ENCODE measurements around the gene NUMBL.

Gene NUMBL

DNA sequence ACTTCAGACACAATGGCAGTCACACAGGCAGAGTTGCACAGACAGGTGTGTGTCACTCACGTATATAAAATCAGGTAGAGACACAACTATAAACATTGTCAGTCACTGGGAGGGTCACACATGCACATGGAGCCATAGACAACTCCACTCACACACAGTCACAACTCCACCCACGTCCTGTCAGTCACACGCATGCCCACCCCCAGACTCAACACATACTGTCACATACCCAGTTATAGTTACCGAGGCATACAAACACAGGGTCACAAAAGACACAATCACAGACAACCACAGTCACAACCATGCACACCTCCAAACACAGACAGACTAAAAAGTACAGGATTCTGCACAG, 1.5 kb downstream of the NUMBL start:
- DNase-seq, result no peak

DNA sequence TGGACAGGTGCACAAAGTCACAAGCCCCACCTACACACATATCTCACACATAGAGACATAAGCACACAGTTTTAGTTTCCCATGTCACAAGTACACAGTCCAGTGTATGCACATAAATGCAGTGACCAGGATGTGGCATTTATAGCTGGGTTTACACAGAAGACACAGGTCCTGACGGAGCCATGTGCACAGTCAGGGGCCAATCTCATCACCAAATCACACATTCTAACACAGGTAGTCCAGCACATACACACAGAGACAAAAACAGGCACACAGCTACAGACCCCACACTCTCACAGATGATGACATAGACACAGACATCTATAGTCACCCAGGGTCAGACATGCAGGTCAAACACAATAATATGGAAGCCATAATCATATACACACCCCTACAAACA, 2.1 kb downstream of the NUMBL start:
- DNase-seq, result no peak

DNA sequence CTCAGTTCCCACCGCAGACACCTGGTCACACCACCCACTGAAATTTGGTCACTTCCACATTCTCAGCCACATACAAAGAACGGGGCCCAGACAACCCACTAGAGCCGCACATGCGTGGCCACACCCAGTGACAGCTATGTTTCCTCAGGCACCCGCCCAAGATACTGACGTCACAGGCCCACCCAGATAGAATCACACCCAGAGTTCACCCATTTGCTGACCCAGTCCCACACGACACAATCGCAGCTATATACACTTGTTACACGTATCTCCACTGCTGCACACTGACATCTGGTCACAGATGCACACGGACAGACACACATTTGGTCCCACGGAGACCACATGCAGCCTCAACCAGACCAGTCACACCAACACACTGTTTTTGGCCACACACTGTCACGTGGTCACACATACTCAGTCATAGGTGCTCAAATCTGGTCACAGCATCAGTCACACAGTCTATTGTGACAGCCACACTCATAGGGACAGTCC, 2.9 kb downstream of the NUMBL start:
- no peak for DNase-seq

- no peak for DNase-seq
These were observed 3.4 kb downstream of the NUMBL start for GRCh38 chr19:40686882-40687524.

DNA sequence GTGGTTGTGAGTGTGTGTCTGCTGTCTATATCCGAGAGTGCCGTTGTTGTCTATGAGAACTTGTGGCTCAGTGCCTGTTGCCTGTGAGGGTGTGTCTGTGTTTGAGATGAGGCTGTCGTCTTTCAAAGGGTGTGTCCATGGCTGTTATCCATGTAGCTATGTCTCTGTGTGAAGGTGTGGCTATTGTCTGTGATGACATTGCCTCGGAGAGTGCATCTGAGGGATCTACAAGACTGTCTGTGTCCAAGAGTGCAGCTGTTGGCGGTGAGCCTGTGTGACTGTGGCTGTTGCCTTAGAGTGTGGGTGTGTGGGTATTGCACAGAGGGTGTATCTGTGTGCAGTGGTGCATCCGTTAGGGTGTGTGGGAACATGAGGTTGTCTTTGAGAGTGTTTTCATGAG, 4.9 kb downstream of the NUMBL start:
- no peak for DNase-seq

DNA sequence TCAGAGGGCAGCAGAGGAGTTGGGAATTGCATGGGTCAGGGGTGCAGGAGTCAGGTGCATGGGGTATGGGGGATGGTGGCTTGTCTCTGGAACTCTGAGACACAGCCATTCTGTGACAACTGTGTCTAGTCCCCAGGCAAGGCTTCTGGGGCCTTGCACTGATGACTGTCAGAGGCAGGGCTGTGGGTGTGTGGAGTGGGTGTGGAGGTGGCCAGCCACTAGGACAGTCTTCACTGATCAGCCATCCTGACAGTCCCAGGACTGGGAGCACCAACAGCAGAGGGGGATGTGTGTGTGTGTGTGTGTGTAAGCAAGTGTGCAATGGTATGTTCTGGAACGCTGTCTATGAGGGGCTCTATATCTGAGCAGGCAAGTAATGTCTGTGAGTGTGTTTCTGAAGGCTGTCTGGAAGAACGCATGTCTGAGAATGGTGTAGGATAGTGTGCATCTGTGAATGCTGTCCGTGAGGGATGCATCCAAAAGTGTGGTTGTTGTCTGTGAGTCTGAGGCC, 5.4 kb downstream of the NUMBL start:
- DNase-seq, result no peak

- DNase-seq, result no peak
These were observed 6.2 kb downstream of the NUMBL start for GRCh38 chr19:40684280-40684679.

GRCh38 chr19:40683437-40683836, 7.0 kb downstream of the NUMBL start:
- DNase-seq, result no peak

GRCh38 chr19:40682431-40682964, 8.0 kb downstream of the NUMBL start:
- peak; percentile 51 for DNase-seq

DNA sequence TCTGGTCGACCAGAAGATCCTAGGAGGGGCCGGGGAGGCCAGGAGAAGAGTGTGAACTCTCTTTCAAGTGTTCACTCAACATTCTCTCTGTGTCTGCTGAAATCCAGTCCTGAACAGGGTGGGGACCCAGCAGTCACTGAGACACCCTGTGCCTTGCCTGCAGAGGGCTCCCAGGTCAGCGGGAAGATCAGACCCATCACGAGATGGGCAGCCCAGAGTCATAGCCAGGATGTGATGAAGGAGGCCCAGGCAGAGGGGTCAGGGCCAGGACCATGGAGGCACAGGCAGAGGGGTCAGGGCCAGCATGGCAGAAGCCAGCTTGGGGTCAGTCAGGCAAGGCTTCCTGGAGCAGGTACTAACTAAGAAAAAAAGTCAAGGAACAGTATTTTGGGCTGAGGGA, 9.4 kb downstream of the NUMBL start:
- DNase-seq, result no peak

DNA sequence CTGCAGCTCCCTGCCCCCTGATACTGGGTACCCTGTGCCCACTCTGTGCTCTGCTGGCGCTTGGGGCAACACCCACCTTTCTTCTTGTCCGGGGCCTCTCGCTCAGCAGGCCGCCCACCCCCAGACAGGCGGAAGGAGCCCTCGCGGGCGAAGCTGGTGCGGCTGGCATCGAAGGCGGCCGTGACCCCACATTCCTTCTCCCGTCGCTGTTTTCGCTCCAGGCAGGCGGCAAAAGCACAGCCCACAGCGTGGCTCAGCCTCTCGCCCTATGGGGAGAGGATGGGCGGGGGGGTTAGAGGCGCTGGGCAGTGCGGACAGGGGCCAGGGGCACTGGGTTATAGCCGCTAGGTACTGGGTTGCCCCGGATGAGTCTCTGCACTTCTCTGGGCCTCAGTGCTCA, 13.3 kb downstream of the NUMBL start:
- DNase-seq, result no peak

DNA sequence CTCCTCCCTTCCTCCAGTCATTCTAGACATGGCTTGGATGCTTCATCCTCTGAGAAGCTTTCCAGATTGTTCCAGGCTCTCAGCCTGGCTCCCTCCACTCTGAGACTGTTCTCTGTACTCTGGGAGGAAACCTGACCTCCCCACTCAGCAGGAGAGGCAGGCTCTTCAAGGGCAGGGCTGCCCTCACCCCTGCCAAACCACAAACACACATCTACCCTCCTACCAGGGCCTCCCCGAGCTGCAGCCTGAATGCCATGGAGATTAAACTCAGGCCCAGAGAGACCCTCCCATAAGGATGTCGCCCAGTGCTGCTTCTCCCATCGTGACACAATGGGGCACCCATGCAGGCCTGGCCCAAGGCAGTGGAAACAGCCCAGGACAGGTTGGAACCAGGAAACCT, 16.2 kb downstream of the NUMBL start:
- DNase-seq, result no peak

DNA sequence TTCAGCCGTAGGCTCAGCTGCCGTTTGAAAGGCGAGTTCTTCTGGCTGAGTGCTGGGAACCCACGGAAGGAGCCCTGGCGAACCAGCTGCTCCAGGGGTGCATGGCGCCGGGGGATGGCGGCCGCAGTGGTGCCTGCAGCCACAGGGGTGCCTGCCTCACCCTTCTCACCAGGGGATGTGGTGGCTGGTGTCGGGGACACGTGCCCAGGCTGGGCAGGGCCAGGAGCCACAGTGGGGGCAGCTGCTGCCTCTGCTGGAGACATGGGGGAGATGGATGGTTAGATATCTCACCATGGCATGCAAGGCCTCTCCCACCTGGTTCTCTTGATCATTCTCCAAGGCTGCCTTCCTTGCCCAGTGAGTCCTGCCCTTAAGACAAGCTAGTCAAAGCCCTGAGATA, 17.1 kb downstream of the NUMBL start:
- no peak for DNase-seq

DNA sequence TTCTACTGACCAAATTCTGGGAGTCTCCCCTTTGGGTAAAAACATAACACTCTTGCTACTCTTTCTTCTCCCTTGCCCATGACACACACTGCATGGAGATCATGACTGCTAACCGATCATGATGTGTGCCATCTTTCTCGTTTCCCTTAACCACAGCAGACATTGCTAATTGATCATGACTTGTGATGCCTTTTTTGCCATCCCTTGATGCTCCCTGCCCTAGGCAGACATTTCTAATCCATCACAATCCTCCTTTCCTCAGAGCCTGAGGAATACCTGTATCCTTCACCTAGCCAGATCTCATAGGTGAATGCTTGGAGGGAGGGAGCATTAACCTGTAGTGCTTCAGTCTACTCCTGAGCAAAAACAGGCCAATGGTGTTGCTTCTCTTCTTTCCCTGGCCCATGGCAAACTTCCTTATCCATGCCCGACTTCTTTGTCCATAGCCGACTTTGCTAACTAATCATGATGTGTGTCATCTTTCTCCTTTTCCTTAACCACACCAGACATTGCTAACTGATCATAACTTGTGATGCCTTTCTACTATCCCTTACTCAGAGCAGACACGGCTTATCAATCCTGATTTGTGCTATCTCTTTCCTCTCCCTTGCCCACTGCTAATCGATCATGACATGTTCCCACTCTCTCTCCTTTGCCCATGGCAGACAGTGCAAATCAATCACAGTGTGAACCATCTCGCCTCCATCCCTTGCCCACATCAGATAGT, 17.7 kb downstream of the NUMBL start:
- DNase-seq, result no peak

DNA sequence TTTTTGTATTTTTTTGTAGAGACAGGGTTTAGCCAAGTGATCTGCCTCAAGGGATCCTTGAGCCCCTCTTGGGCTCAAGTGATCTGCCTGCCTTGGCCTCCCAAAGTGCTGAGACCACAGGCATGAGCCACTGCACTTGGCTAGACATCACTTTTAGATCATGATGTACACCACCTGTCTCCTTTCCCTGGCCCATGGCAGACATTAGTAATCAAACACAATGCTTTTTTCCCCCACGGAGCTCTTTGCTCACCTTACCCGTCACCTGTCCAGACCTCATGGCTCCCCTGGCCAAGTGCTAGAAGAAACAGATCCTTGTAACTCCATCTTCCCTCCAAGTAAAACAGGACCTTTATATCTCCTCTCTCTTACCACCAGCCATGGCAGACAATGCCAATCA, 18.4 kb downstream of the NUMBL start:
- no peak for DNase-seq

- DNase-seq, result no peak
These were observed 19.0 kb downstream of the NUMBL start for GRCh38 chr19:40671404-40671803.

DNA sequence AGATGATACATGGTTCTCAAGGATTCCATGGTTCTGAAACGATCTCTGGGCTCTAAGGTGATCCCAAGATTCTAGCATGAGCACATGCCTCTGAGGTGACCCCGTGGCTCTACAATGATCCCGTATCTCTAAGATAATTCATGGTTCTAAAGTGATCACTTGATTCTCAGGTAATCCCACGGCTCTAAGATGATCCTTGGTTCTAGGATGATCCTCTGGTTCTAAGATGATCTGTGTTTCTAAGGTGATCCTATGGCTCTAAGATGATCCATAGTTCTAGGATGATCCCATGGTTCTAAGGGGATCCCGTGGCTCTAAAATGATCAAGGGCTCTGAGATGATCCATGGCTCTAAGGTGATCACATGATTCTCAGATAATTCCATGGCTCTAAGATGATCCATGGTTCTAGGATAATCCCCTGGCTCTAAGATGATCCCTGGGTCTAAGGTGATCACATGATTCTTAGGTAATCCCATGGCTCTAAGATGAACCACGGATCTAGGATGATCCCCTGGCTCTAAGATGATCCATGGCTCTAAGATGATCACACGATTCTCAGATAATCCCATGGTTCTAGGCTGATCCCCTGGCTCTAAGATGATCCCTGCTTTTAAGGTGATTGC, 21.3 kb downstream of the NUMBL start:
- no peak for DNase-seq

- DNase-seq, result no peak
These were observed 22.8 kb downstream of the NUMBL start for GRCh38 chr19:40667602-40668001.

DNA sequence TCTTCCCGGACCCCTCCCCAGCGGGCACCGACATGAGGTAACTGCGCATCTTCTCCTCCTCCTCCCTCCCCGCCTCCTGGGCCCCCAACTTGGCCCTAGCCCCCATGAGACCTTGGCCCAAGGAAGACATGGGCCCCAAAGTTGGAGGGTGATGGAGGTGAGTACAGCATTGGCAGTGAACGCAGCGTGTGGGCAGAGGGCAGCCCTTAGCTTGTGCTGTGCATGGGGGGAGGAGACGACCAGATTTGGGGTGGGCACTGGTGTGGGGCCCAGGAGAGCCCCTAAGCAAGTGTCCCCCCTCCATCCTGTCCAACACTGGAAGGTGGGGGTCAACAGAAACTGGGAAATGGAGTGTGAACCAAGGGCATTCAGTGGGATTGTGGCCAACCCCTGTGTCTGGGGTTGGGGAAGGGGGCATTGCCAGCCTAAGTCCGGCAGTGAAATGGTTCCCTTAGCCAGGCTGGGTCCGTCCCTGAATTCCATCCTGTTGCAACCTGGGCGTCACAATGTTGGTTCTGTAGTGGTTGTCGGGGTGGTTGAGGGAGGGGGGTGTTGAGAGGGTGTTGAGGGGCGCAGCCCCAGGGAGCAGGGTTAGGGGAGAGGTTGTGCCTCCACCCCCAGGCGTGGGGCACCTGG, 23.5 kb downstream of the NUMBL start:
- no peak for DNase-seq

DNA sequence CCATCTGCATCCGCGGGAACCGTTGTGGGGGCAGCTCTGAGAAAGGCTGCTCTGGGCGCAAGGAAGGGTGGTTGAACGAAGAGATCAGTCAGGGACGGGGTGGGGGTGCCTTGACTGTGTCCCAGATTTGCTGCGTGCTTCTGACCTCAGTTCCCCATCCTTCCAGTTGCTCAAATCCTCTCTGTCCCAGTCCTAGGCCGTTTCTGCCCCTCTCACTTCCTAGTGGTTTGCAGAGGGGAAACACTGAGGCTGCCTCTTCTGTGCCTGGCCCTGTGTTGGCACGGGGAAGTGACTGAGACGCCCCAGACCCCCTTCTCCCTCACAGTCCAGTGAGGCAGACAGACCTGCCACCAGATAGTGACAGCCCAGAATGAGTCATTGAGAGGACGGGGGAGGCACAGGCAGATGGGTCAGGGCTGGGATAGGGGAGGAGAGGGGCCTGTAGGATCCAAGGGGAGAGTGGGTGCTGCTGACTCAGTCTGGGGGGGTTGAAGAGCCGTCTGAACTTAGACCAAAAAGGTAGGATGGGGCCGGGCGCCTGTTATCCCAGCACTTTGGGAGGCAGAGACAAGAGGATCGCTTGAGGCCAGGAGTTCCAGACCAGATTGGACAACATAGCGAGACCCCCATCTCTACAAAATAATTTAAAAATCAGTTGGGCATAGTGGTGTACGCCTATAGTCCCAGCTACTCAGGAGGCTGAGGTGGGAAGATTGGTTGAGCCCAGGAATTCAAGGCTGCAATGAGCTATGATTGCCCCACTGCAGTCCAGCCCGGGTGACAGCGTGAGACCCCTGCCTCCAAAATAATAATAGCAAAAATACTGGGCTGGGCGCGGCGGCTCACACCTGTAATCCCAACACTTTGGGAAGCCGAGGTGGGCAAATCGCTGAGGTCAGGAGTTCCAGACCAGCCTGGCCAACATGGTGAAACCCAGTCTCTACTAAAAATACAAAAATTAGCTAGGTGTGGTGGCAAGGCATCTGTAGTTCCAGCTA, 26.5 kb downstream of the NUMBL start:
- DNase-seq, result no peak

DNA sequence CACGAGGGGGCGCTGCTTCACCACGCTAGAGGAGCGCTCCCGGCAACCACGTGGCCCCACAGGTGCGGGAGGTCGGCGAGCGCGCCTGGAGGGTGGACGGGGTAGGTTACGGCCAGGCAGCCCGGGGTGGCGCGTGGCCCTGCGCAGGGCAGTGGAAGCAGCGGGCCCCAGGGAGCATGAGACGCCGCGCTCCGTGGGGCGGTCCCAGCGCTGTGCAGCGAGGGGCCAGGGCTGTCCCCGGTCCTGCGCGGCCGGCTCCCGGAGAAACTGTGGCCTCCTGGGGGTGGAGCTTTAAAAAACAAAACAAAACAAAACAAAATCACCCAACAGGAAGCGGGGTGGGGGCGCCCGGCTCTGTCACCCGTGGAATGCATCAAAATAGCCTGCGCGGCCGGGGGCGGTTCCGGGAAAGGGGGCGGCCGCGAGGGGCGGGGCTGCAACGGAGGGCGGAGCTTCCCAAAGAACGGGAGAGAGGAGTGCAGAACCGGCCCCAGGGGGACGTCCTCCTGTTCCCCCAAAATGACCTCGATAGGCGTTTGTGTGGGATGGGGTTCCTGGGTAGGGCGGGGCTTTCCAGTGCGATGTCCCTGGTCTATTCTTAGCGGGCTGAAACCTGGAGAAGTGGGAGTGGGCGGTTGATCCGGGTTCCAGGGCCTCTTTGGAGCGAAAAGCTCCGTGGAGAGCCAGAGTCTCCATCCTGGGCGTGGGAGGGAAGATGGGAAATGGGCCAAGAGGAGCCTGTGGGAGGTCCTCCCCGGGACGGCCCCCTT, 27.3 kb downstream of the NUMBL start:
- DNase-seq, result peak; percentile 56
